Testis (tissue), 2 donors: ENCODE measurements around the gene DDAH2.
"Not testable (repeated sequence)": the region's sequence is repeated elsewhere in the genome, so short reads cannot be mapped to it uniquely, and the experiment has no call there.

Experiments
- CTCF ChIP-seq, 3 experiments: fragments of 450-650 bp in 2 of 3; fragments of 200-600 bp in 1 of 3; sonication (generic) in 1 of 3; IDR thresholded peaks; one replicate each; pipeline ENCODE4 v1.5.1; 2016 to 2019; ENCODE audit warnings: antibody characterized with exemption in 3 of 3, mild to moderate bottlenecking in 2 of 3, moderate library complexity in 1 of 3
- POLR2A ChIP-seq: fragments of 450-650 bp; IDR thresholded peaks from one replicate; pipeline ENCODE4 v1.6.1; 2017; ENCODE audit warnings: antibody characterized with exemption, mild to moderate bottlenecking, moderate library complexity

GRCh38 chr6:31709157-31709556 is 19.9 kb downstream of the DDAH2 start:
- TF ChIP-seq POLR2A; CTCF (IDR thresholded peaks at IDR 0.05): not testable (repeated sequence)
